ENCODE measurements around the gene SPNS2. TPM values are rescaled to one million over a fixed set of nuclear protein-coding genes. Genes with fewer than 3 reads are reported as not detected.

The SPNS2 gene
- total RNA-seq, 4 donors from 2014 or later, result 8.7 to 72.0 (median 18.2) TPM

DNA sequence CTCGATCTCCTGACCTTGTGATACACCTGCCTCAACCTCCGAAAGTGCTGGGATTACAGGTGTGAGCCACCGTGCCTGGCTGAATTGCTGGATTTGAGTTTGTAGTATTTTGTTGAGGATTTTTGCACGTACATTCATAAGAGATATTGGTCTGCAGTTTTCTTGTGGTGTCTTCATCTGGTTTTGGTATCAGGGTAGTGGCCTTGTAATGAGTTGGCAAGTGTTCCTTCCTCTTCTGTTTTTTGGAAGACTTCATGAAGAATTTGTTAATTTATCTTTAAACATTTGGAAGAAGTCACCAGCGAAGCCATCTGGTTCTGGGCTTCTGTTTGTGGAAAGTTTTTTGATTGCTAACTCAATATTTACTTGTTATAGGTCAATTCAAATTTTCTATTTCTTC lies 38.0 kb upstream of the SPNS2 start:
- Histone ChIP-seq H3K27me3 (no peaks in the 10 kb centered on the region), H3K27ac (no peak overlapping the region), H3K4me1 (no peaks in the 10 kb centered on the region), H3K9me3 (peaks cover 0 to 3% of the 10 kb centered on the region in 2 donors), H3K4me3 (no peak overlapping the region), H3K36me3 (no peaks in the 10 kb centered on the region)
- in situ Hi-C loops (cut with MboI; ENCODE audit: low pct_ligation_motif_present in 1 of 4, low pct_unique_long_range_greater_than_20kb in 1 of 4, low sequenced_read_pairs in 3 of 4) (no loop called here), intact Hi-C loops (cut with DNase I; ENCODE audit: low total_unique reads) (no loop called here)
- TF ChIP-seq EP300 (IDR thresholded peaks at IDR 0.05; ENCODE audit: low read depth), result no peak
- TF ChIP-seq POLR2AphosphoS5 (IDR thresholded peaks at IDR 0.05), result no peak
- no peak for TF ChIP-seq POLR2A (IDR thresholded peaks at IDR 0.05)
- TF ChIP-seq, protein P1, sequence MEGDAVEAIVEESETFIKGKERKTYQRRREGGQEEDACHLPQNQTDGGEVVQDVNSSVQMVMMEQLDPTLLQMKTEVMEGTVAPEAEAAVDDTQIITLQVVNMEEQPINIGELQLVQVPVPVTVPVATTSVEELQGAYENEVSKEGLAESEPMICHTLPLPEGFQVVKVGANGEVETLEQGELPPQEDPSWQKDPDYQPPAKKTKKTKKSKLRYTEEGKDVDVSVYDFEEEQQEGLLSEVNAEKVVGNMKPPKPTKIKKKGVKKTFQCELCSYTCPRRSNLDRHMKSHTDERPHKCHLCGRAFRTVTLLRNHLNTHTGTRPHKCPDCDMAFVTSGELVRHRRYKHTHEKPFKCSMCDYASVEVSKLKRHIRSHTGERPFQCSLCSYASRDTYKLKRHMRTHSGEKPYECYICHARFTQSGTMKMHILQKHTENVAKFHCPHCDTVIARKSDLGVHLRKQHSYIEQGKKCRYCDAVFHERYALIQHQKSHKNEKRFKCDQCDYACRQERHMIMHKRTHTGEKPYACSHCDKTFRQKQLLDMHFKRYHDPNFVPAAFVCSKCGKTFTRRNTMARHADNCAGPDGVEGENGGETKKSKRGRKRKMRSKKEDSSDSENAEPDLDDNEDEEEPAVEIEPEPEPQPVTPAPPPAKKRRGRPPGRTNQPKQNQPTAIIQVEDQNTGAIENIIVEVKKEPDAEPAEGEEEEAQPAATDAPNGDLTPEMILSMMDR (IDR thresholded peaks at IDR 0.05), result no peak
- 66 to 75% methylated on average over 5 of the region's 5 CpGs for WGBS, 2 donors (ENCODE audit: low coverage in 1 of 2)
- DNase-seq, result no peak

DNA sequence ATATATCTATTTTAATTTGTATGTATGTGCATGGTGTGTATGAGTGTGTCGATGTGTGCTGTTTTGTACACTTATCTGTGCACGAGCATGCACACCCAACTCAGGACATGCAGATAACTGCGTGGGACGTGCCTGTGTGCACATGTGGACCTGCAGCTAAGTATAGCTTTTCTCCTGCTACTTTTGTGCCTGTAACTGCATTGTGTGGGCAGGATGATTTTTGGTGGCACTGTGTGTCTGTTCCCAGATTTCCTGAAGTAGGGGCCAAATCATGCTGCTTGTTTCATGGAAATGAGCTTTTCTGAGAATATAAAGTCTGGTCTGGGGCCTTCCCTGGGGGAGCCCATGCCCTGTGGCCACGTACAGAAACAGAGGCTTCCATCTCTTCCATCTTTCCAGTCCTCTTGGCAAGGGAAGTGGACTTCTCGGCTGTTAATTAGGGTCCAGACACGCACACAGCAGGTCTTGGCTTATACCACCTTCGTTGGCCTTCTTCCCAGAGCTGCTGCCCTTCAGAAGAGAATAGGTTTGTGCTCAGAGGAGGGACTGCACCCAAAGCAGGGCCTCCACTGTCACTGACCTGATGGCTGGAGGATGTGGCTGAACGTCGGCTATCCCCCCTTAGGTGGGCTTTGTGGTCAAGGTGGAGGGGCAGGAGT lies 34.7 kb upstream of the SPNS2 start:
- Histone ChIP-seq H3K27me3 (no peaks in the 10 kb centered on the region), H3K36me3 (no peaks in the 10 kb centered on the region), H3K4me3 (no peak overlapping the region), H3K4me1 (no peaks in the 10 kb centered on the region), H3K27ac (no peak overlapping the region), H3K9me3 (peaks cover 0 to 3% of the 10 kb centered on the region in 2 donors)
- DNase-seq, result no peak
- TF ChIP-seq POLR2AphosphoS5 (IDR thresholded peaks at IDR 0.05), result no peak
- TF ChIP-seq POLR2A (IDR thresholded peaks at IDR 0.05), result no peak
- TF ChIP-seq EP300 (IDR thresholded peaks at IDR 0.05; ENCODE audit: low read depth), result no peak
- TF ChIP-seq, protein P1 (IDR thresholded peaks at IDR 0.05), result no peak
- in situ Hi-C loops (cut with MboI; ENCODE audit: low pct_ligation_motif_present in 1 of 4, low pct_unique_long_range_greater_than_20kb in 1 of 4, low sequenced_read_pairs in 3 of 4) (no loop called here), intact Hi-C loops (cut with DNase I; ENCODE audit: low total_unique reads) (no loop called here)
- WGBS, 2 donors (ENCODE audit: low coverage in 1 of 2), result 79 to 80% methylated on average over 1 to 10 of the region's 10 CpGs

DNA sequence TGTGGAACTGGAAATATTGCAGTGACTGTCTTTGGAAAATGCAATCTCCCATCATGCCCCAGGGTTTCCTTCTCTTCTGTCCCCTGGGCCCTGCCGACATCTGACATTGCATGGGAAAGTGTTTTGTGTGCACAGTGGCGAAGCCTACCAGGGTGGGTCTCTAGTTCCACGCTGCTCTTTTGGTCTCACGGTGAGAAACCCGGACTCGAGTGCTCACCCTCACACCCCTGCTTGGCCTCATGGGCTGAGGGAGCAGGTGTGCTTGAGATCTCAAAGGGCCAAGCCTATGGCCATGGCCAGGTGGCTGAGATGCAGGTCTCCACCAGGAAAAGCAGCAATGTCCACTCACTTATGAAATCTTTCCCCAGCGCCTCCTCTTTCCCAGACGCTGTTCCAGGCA lies 32.9 kb upstream of the SPNS2 start:
- 95 to 100% methylated on average over 2 to 8 of the region's 8 CpGs for WGBS, 2 donors (ENCODE audit: low coverage in 1 of 2)
- TF ChIP-seq POLR2A (IDR thresholded peaks at IDR 0.05) (no peak), EP300 (IDR thresholded peaks at IDR 0.05; ENCODE audit: low read depth) (no peak), POLR2AphosphoS5 (IDR thresholded peaks at IDR 0.05) (no peak)
- TF ChIP-seq, protein P1 (IDR thresholded peaks at IDR 0.05), result no peak
- in situ Hi-C loops (cut with MboI; ENCODE audit: low pct_ligation_motif_present in 1 of 4, low pct_unique_long_range_greater_than_20kb in 1 of 4, low sequenced_read_pairs in 3 of 4), result no loop called here
- no peak for DNase-seq
- Histone ChIP-seq H3K27ac (no peak overlapping the region), H3K9me3 (no peaks in the 10 kb centered on the region), H3K4me3 (no peak overlapping the region), H3K27me3 (no peaks in the 10 kb centered on the region), H3K36me3 (no peaks in the 10 kb centered on the region), H3K4me1 (no peaks in the 10 kb centered on the region)
- intact Hi-C loops (cut with DNase I; ENCODE audit: low total_unique reads), result loop anchor here (5.0 kb wide), 1 partner anchor 1468 kb away; no protein-coding TSS in a partner anchor

DNA sequence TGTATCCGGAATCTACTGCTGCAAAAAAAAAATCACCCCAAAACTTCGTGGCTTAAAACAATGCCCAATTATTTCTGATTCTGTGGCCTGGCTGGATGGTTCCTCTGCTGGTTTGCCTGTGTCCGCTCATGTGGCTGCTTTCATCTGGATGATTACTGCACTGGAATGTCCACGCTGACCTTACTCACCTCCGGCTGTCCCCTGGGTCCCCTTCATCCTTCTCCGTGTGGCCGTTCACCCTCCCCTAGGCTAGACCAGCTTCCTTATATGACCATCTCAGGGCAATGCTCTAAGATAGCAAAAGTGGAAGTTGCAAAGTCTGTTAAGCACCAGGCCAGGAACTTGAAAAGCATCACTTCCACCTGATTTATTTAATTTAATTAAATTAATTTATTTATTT lies 31.4 kb upstream of the SPNS2 start:
- intact Hi-C loops (cut with DNase I; ENCODE audit: low total_unique reads) (loop anchor here (5.0 kb wide), 1 partner anchor 1470 kb away; no protein-coding TSS in a partner anchor), in situ Hi-C loops (cut with MboI; ENCODE audit: low pct_ligation_motif_present in 1 of 4, low pct_unique_long_range_greater_than_20kb in 1 of 4, low sequenced_read_pairs in 3 of 4) (no loop called here)
- Histone ChIP-seq H3K27ac (no peak overlapping the region), H3K4me1 (no peaks in the 10 kb centered on the region), H3K36me3 (no peaks in the 10 kb centered on the region), H3K27me3 (no peaks in the 10 kb centered on the region), H3K4me3 (no peak overlapping the region), H3K9me3 (no peaks in the 10 kb centered on the region)
- whole genome bisulfite sequencing, 2 donors (ENCODE audit: low coverage in 1 of 2), result 72 to 78% methylated on average over 3 to 7 of the region's 7 CpGs
- DNase-seq, result no peak
- TF ChIP-seq, protein P1 (IDR thresholded peaks at IDR 0.05), result no peak
- TF ChIP-seq POLR2AphosphoS5 (IDR thresholded peaks at IDR 0.05), result no peak
- TF ChIP-seq POLR2A (IDR thresholded peaks at IDR 0.05), result no peak
- TF ChIP-seq EP300 (IDR thresholded peaks at IDR 0.05; ENCODE audit: low read depth), result no peak
